PC-3 (cell line): Measurements from ENCODE around the gene PLXNA3. TPM values are rescaled to one million over a fixed set of nuclear protein-coding genes. Genes with fewer than 3 reads are reported as not detected.
A peak's percentile ranks its signal among the peaks of the same experiment; 100 is the strongest.

Experiments
- ATAC-seq: fragments of 200-7000 bp; cut with Tn5 transposase; 2 replicates; pipeline ENCODE4 v1.9.1; 2020; ENCODE audit warnings: mild to moderate bottlenecking, moderate library complexity
- BruUV-seq: library from RNA; stranded (reverse); fragments of 400-500 nt; replicated peaks from 2 replicates; lab custom pipeline; 2021; lab: Mats Ljungman, UMichigan
- CTCF ChIA-PET: fragments of 300-600 bp; sonication (Branson Sonifier 250); formaldehyde crosslinking; loops from one replicate; lab custom pipeline; 2022; ENCODE audit warnings: antibody characterized with exemption; lab: Charles Lee
- POLR2A ChIA-PET: fragments of 300-600 bp; sonication (Branson Sonifier 250); formaldehyde crosslinking; loops from one replicate; lab custom pipeline; 2022; ENCODE audit warnings: antibody characterized with exemption; ENCODE audit not compliant: unreplicated experiment; lab: Charles Lee
- DNase-seq: peaks from one replicate; pipeline ENCODE4 v3.0.0-alpha.2; 2015
- H2AFZ ChIP-seq: fragments of 300-600 bp; sonication (generic); 2 replicates; pipeline ENCODE4 v1.6.0; 2016; ENCODE audit warnings: antibody characterized with exemption, low read length
- H3F3A ChIP-seq: fragments of 300-600 bp; sonication (generic); one replicate; pipeline ENCODE4 v1.6.0; 2017; ENCODE audit warnings: antibody characterized with exemption, low read length, control low read depth, mild to moderate bottlenecking; ENCODE audit not compliant: unreplicated experiment
- H3K27ac ChIP-seq: fragments of 300-600 bp; sonication (generic); 2 replicates; pipeline ENCODE4 v1.5.1; 2016; ENCODE audit warnings: mild to moderate bottlenecking, low read length
- H3K27me3 ChIP-seq: fragments of 300-600 bp; sonication (generic); 2 replicates; pipeline ENCODE4 v1.6.1; 2016; ENCODE audit warnings: low read length, mixed read lengths
- H3K36me3 ChIP-seq: fragments of 300-600 bp; sonication (generic); 2 replicates; pipeline ENCODE4 v1.6.1; 2016; ENCODE audit warnings: low read depth, mixed run types, low read length, mixed read lengths
- H3K4me1 ChIP-seq: fragments of 300-600 bp; sonication (generic); 2 replicates; pipeline ENCODE4 v1.5.1; 2016; ENCODE audit warnings: low read length; ENCODE audit not compliant: insufficient read depth
- H3K4me2 ChIP-seq: fragments of 300-600 bp; sonication (generic); 2 replicates; pipeline ENCODE4 v1.6.0; 2016; ENCODE audit warnings: low read length
- H3K4me3 ChIP-seq: fragments of 300-600 bp; sonication (generic); 2 replicates; pipeline ENCODE4 v1.5.1; 2016; ENCODE audit warnings: mild to moderate bottlenecking, low read length, mixed read lengths
- H3K79me2 ChIP-seq: fragments of 300-600 bp; sonication (generic); 2 replicates; pipeline ENCODE4 v1.6.1; 2017; ENCODE audit warnings: low read length, mixed read lengths
- H3K9ac ChIP-seq: fragments of 300-600 bp; sonication (generic); 2 replicates; pipeline ENCODE4 v1.6.0; 2016; ENCODE audit warnings: mild to moderate bottlenecking, low read length
- H3K9me2 ChIP-seq: fragments of 300-600 bp; sonication (generic); replicated peaks from 2 replicates; pipeline ENCODE4 v1.6.1; 2016; ENCODE audit warnings: mixed run types, low read length, mixed read lengths
- H3K9me3 ChIP-seq: fragments of 300-600 bp; sonication (generic); 2 replicates; pipeline ENCODE4 v1.6.1; 2016; ENCODE audit warnings: low read length, mixed read lengths
- H4K20me1 ChIP-seq: fragments of 300-600 bp; sonication (generic); 2 replicates; pipeline ENCODE4 v1.6.1; 2016; ENCODE audit warnings: low read length, mixed read lengths
- CTCF ChIP-seq: fragments of 300-600 bp; sonication (generic); conservative IDR thresholded peaks from 2 replicates; pipeline ENCODE4 v1.5.1; 2017; ENCODE audit warnings: antibody characterized with exemption, low read depth, mild to moderate bottlenecking, low read length
- EZH2 ChIP-seq: fragments of 300-600 bp; sonication (generic); IDR thresholded peaks from one replicate; pipeline ENCODE4 v1.6.1; 2017; ENCODE audit warnings: antibody characterized with exemption, mild to moderate bottlenecking, low read length; ENCODE audit not compliant: unreplicated experiment
- EZH2phosphoT487 ChIP-seq: fragments of 300-600 bp; sonication (generic); IDR thresholded peaks from 2 replicates; pipeline ENCODE4 v1.6.1; 2018; ENCODE audit warnings: mild to moderate bottlenecking, antibody characterized with exemption, low read length, borderline replicate concordance
- intact Hi-C: fragments of 100-400 bp; cut with micrococcal nuclease; formaldehyde crosslinking; loops from 2 replicates; pipeline ENCODE4 v1.9.0; 2023
- total RNA-seq: library from RNA; depleted of rRNA; stranded (reverse); fragments of >200 nt; gene quantifications from 2 replicates; pipeline ENCODE4 v1.2.3, GENCODE V29; 2014

PLXNA3 gene
- total RNA-seq, 1 experiment from 2014 or later, result 5.3 TPM

- no peaks in the 10 kb centered on the region for H4K20me1 ChIP-seq
- ChIA-PET CTCF (interaction anchor here (0.6 kb wide), 1 partner anchor 99 kb away, joined by 5 read pairs; no protein-coding TSS in a partner anchor), POLR2A (interaction anchor here (0.7 kb wide), 1 partner anchor 29 kb away, joined by 4 read pairs; the partner anchor contains the start of gene PLXNA3)
- no peaks in the 10 kb centered on the region for H3K9me2 ChIP-seq
- H3K4me2 ChIP-seq, result peak within 1 kb of the TSS; percentile 99
- DNase-seq, result peak; percentile 94
- peak within 1 kb of the TSS; percentile 93 for H3K4me3 ChIP-seq
- H3K9ac ChIP-seq, result peak within 1 kb of the TSS; percentile 82
- peaks cover 23% of the 10 kb centered on the region for H3K4me1 ChIP-seq
- H3K27me3 ChIP-seq, result no peaks in the 10 kb centered on the region
- H3K79me2 ChIP-seq, result peaks cover 27% of the 10 kb centered on the region
- ATAC-seq, result peak; percentile 98
- no TSS peak for BruUV-seq
- H3K36me3 ChIP-seq, result no peaks in the 10 kb centered on the region; the same call in 1 of the 2 replicates
- H2AFZ ChIP-seq, result peak within 1 kb of the TSS; percentile 86
- no peaks in the 10 kb centered on the region for H3F3A ChIP-seq
- intact Hi-C loops, result no loop called here
- TF ChIP-seq EZH2 (no peak), CTCF (no peak), EZH2phosphoT487 (no peak)
- no peak within 1 kb of the TSS for H3K27ac ChIP-seq
- no peaks in the 10 kb centered on the region for H3K9me3 ChIP-seq
Measured at GRCh38 chrX:154428176-154429171, 29.6 kb upstream of the PLXNA3 start, which contains the start of gene ATP6AP1. TSS of gene ATP6AP1 (plus strand) at chrX:154428677. CDS start at chrX:154428693, 16 bp downstream.

- BruUV-seq, result no TSS peak
- H3K9me3 ChIP-seq, result no peaks in the 10 kb centered on the region
- peaks cover 23% of the 10 kb centered on the region for H3K4me1 ChIP-seq
- no peaks in the 10 kb centered on the region; the same call in 1 of the 2 replicates for H3K36me3 ChIP-seq
- ATAC-seq, result no peak
- no peaks in the 10 kb centered on the region for H3K9me2 ChIP-seq
- TF ChIP-seq EZH2phosphoT487 (no peak), CTCF (no peak), EZH2 (no peak)
- H3F3A ChIP-seq, result no peaks in the 10 kb centered on the region
- DNase-seq, result no peak
- H3K4me3 ChIP-seq, result peak overlapping the region; percentile 93
- peaks cover 27% of the 10 kb centered on the region for H3K79me2 ChIP-seq
- ChIA-PET POLR2A (no interaction called here), CTCF (no interaction called here)
- intact Hi-C loops, result no loop called here
- H3K27ac ChIP-seq, result no peak overlapping the region
- H3K9ac ChIP-seq, result peak overlapping the region; percentile 82; the same call in 1 of the 2 replicates
- no peaks in the 10 kb centered on the region for H4K20me1 ChIP-seq
- H2AFZ ChIP-seq, result no peak overlapping the region
- H3K4me2 ChIP-seq, result peak overlapping the region; percentile 99
- H3K27me3 ChIP-seq, result no peaks in the 10 kb centered on the region
Measured at GRCh38 chrX:154429711-154430110, 28.4 kb upstream of the PLXNA3 start.
